ENCODE data around the gene CEP350.

CEP350 gene

GRCh38 chr1:180123463-180123936 is 168.9 kb downstream of the CEP350 start:
- no peak for TF ChIP-seq CTCF (IDR thresholded peaks at IDR 0.05; ENCODE audit: low read length)

GRCh38 chr1:180130651-180131050 is 176.0 kb downstream of the CEP350 start:
- Histone ChIP-seq H3F3A (ENCODE audit: insufficient read depth, low read length) (no peaks in the 10 kb centered on the region), H3K9me3 (ENCODE audit: low read length) (no peaks in the 10 kb centered on the region), H3K9ac (ENCODE audit: low read length) (no peak overlapping the region), H4K20me1 (ENCODE audit: insufficient read depth, low read length) (no peaks in the 10 kb centered on the region), H3K36me3 (ENCODE audit: insufficient read depth, low read length) (no peaks in the 10 kb centered on the region), H3K27me3 (ENCODE audit: insufficient read depth, low read length) (peaks cover 6% of the 10 kb centered on the region; the same call in 1 of the 2 replicates), H3K79me2 (ENCODE audit: insufficient read depth, low read length) (no peaks in the 10 kb centered on the region), H2AFZ (ENCODE audit: low read length) (no peak overlapping the region), H3K4me2 (ENCODE audit: low read length) (no peak overlapping the region), H3K27ac (ENCODE audit: low read depth, low read length, poor library complexity, severe bottlenecking) (no peak overlapping the region), H3K4me1 (ENCODE audit: insufficient read depth, low read length, severe bottlenecking) (no peaks in the 10 kb centered on the region), H3K4me3 (ENCODE audit: low read depth, low read length, poor library complexity, severe bottlenecking) (no peak overlapping the region), H3K9me2 (ENCODE audit: low read depth, low read length) (no peaks in the 10 kb centered on the region)
- TF ChIP-seq EZH2 (IDR thresholded peaks at IDR 0.05; ENCODE audit: borderline replicate concordance, low read length) (no peak), CTCF (IDR thresholded peaks at IDR 0.05; ENCODE audit: low read length) (no peak)

More at GRCh38 chr1:180123463-180123936, 168.9 kb downstream of the CEP350 start:
- no peaks in the 10 kb centered on the region for H3F3A ChIP-seq (ENCODE audit: insufficient read depth, low read length)
- no peaks in the 10 kb centered on the region for H3K36me3 ChIP-seq (ENCODE audit: insufficient read depth, low read length)
- H3K27me3 ChIP-seq (ENCODE audit: insufficient read depth, low read length): no peaks in the 10 kb centered on the region
- H3K4me1 ChIP-seq (ENCODE audit: insufficient read depth, low read length, severe bottlenecking): no peaks in the 10 kb centered on the region
- no peaks in the 10 kb centered on the region for H4K20me1 ChIP-seq (ENCODE audit: insufficient read depth, low read length)
- no peak overlapping the region for H3K27ac ChIP-seq (ENCODE audit: low read depth, low read length, poor library complexity, severe bottlenecking)
- H2AFZ ChIP-seq (ENCODE audit: low read length): no peak overlapping the region
- H3K9me3 ChIP-seq (ENCODE audit: low read length): no peaks in the 10 kb centered on the region
- no peaks in the 10 kb centered on the region for H3K9me2 ChIP-seq (ENCODE audit: low read depth, low read length)
- no peak overlapping the region for H3K4me3 ChIP-seq (ENCODE audit: low read depth, low read length, poor library complexity, severe bottlenecking)
- no peak overlapping the region for H3K9ac ChIP-seq (ENCODE audit: low read length)
- no peaks in the 10 kb centered on the region for H3K79me2 ChIP-seq (ENCODE audit: insufficient read depth, low read length)
- no peak overlapping the region for H3K4me2 ChIP-seq (ENCODE audit: low read length)

- TF ChIP-seq EZH2 (IDR thresholded peaks at IDR 0.05; ENCODE audit: borderline replicate concordance, low read length) (no peak), CTCF (IDR thresholded peaks at IDR 0.05; ENCODE audit: low read length) (no peak)
- H3K9me2 ChIP-seq (ENCODE audit: low read depth, low read length): no peaks in the 10 kb centered on the region
- H3K4me2 ChIP-seq (ENCODE audit: low read length): no peak overlapping the region
- H2AFZ ChIP-seq (ENCODE audit: low read length): no peak overlapping the region
- no peaks in the 10 kb centered on the region for H3F3A ChIP-seq (ENCODE audit: insufficient read depth, low read length)
- H3K79me2 ChIP-seq (ENCODE audit: insufficient read depth, low read length): no peaks in the 10 kb centered on the region
- no peaks in the 10 kb centered on the region for H3K4me1 ChIP-seq (ENCODE audit: insufficient read depth, low read length, severe bottlenecking)
- H3K36me3 ChIP-seq (ENCODE audit: insufficient read depth, low read length): no peaks in the 10 kb centered on the region
- no peaks in the 10 kb centered on the region for H3K9me3 ChIP-seq (ENCODE audit: low read length)
- H3K9ac ChIP-seq (ENCODE audit: low read length): no peak overlapping the region
- no peaks in the 10 kb centered on the region for H4K20me1 ChIP-seq (ENCODE audit: insufficient read depth, low read length)
- H3K4me3 ChIP-seq (ENCODE audit: low read depth, low read length, poor library complexity, severe bottlenecking): no peak overlapping the region
- H3K27ac ChIP-seq (ENCODE audit: low read depth, low read length, poor library complexity, severe bottlenecking): no peak overlapping the region
- H3K27me3 ChIP-seq (ENCODE audit: insufficient read depth, low read length): peaks cover 6% of the 10 kb centered on the region; the same call in 1 of the 2 replicates
Observed at GRCh38 chr1:180131510-180131909, 176.9 kb downstream of the CEP350 start.
